ENCODE measurements around the gene PHKA1. TPM values are rescaled to one million over a fixed set of nuclear protein-coding genes. Genes with fewer than 3 reads are reported as not detected.
A peak's percentile ranks its signal among the peaks of the same experiment; 100 is the strongest.
"Not testable (repeated sequence)": the region's sequence is repeated elsewhere in the genome, so short reads cannot be mapped to it uniquely, and the experiment has no call there.

Gene PHKA1
- total and polyA plus RNA-seq, 2 donors = 3.4 to 5.3 TPM

- Histone ChIP-seq H3K27ac (ENCODE audit: low read depth) (no peak overlapping the region), H3K36me3 (ENCODE audit: insufficient read depth) (no peaks in the 10 kb centered on the region), H3K4me1 (ENCODE audit: insufficient read depth) (no peaks in the 10 kb centered on the region), H3K4me3 (ENCODE audit: low read depth, low read length) (no peak overlapping the region)
- 93% methylated on average over 4 of the region's 4 CpGs for WGBS
- no peak for DNase-seq (ENCODE audit: extremely low spot score)
Observed at GRCh38 chrX:72641611-72642010, 72.5 kb downstream of the PHKA1 start.

GRCh38 chrX:72635930-72636329 is 78.2 kb downstream of the PHKA1 start:
- DNase-seq (ENCODE audit: extremely low spot score) = no peak
- H3K27ac ChIP-seq (ENCODE audit: low read depth) = no peak overlapping the region
- H3K36me3 ChIP-seq (ENCODE audit: insufficient read depth) = no peaks in the 10 kb centered on the region
- H3K4me1 ChIP-seq (ENCODE audit: insufficient read depth) = no peaks in the 10 kb centered on the region
- no peak overlapping the region for H3K4me3 ChIP-seq (ENCODE audit: low read depth, low read length)
- 51% methylated on average over 1 of the region's 1 CpG for WGBS

- 17% methylated on average over 3 of the region's 3 CpGs for WGBS
- Histone ChIP-seq H3K36me3 (ENCODE audit: insufficient read depth) (no peaks in the 10 kb centered on the region), H3K4me3 (ENCODE audit: low read depth, low read length) (no peak overlapping the region), H3K27ac (ENCODE audit: low read depth) (no peak overlapping the region), H3K4me1 (ENCODE audit: insufficient read depth) (no peaks in the 10 kb centered on the region)
- no peak for DNase-seq (ENCODE audit: extremely low spot score)
Observed at GRCh38 chrX:72634331-72634730, 79.8 kb downstream of the PHKA1 start.

- H3K36me3 ChIP-seq (ENCODE audit: insufficient read depth) = no peaks in the 10 kb centered on the region
- H3K4me1 ChIP-seq (ENCODE audit: insufficient read depth) = no peaks in the 10 kb centered on the region
- H3K27ac ChIP-seq (ENCODE audit: low read depth) = no peak overlapping the region
- no peak overlapping the region for H3K4me3 ChIP-seq (ENCODE audit: low read depth, low read length)
- no peak for DNase-seq (ENCODE audit: extremely low spot score)
- WGBS = 100% methylated on average over 1 of the region's 1 CpG
Observed at GRCh38 chrX:72630185-72630584, 83.9 kb downstream of the PHKA1 start.

GRCh38 chrX:72624194-72624593 is 89.9 kb downstream of the PHKA1 start:
- Histone ChIP-seq H3K27ac (ENCODE audit: low read depth) (no peak overlapping the region), H3K36me3 (ENCODE audit: insufficient read depth) (no peaks in the 10 kb centered on the region), H3K4me3 (ENCODE audit: low read depth, low read length) (no peak overlapping the region), H3K4me1 (ENCODE audit: insufficient read depth) (no peaks in the 10 kb centered on the region)
- DNase-seq (ENCODE audit: extremely low spot score) = no peak

GRCh38 chrX:72621625-72622485 is 92.3 kb downstream of the PHKA1 start:
- Histone ChIP-seq H3K4me3 (ENCODE audit: low read depth, low read length) (no peak overlapping the region), H3K36me3 (ENCODE audit: insufficient read depth) (no peaks in the 10 kb centered on the region), H3K27ac (ENCODE audit: low read depth) (no peak overlapping the region)

GRCh38 chrX:72621163-72621562 is 92.9 kb downstream of the PHKA1 start:
- no peak for DNase-seq (ENCODE audit: extremely low spot score)
- Histone ChIP-seq H3K27ac (ENCODE audit: low read depth) (peak overlapping the region; percentile 45), H3K36me3 (ENCODE audit: insufficient read depth) (no peaks in the 10 kb centered on the region), H3K4me1 (ENCODE audit: insufficient read depth) (no peaks in the 10 kb centered on the region), H3K4me3 (ENCODE audit: low read depth, low read length) (no peak overlapping the region)
- WGBS = 58% methylated on average over 1 of the region's 1 CpG

More at GRCh38 chrX:72621625-72622485, 92.3 kb downstream of the PHKA1 start:
- no peak for DNase-seq (ENCODE audit: extremely low spot score)
- no peaks in the 10 kb centered on the region for H3K4me1 ChIP-seq (ENCODE audit: insufficient read depth)
- WGBS = 77% methylated on average over 4 of the region's 4 CpGs

- Histone ChIP-seq H3K4me1 (ENCODE audit: insufficient read depth) (no peaks in the 10 kb centered on the region), H3K36me3 (ENCODE audit: insufficient read depth) (no peaks in the 10 kb centered on the region), H3K27ac (ENCODE audit: low read depth) (peak overlapping the region; percentile 59), H3K4me3 (ENCODE audit: low read depth, low read length) (no peak overlapping the region)
- 75% methylated on average over 9 of the region's 9 CpGs for WGBS
- no peak for DNase-seq (ENCODE audit: extremely low spot score)
Observed at GRCh38 chrX:72620550-72621145, 93.5 kb downstream of the PHKA1 start.

GRCh38 chrX:72609313-72609712 is 104.8 kb downstream of the PHKA1 start:
- DNase-seq (ENCODE audit: extremely low spot score) = no peak
- H3K36me3 ChIP-seq (ENCODE audit: insufficient read depth) = no peaks in the 10 kb centered on the region
- no peaks in the 10 kb centered on the region for H3K4me1 ChIP-seq (ENCODE audit: insufficient read depth)
- H3K27ac ChIP-seq (ENCODE audit: low read depth) = no peak overlapping the region
- no peak overlapping the region for H3K4me3 ChIP-seq (ENCODE audit: low read depth, low read length)
- WGBS = 62% methylated on average over 2 of the region's 2 CpGs

GRCh38 chrX:72604705-72605104 is 109.4 kb downstream of the PHKA1 start:
- WGBS = 79% methylated on average over 3 of the region's 3 CpGs
- no peak for DNase-seq (ENCODE audit: extremely low spot score)
- H3K4me3 ChIP-seq (ENCODE audit: low read depth, low read length) = no peak overlapping the region
- no peaks in the 10 kb centered on the region for H3K36me3 ChIP-seq (ENCODE audit: insufficient read depth)
- no peaks in the 10 kb centered on the region for H3K4me1 ChIP-seq (ENCODE audit: insufficient read depth)
- H3K27ac ChIP-seq (ENCODE audit: low read depth) = no peak overlapping the region

- Histone ChIP-seq H3K27ac (ENCODE audit: low read depth) (no peak overlapping the region), H3K4me3 (ENCODE audit: low read depth, low read length) (no peak overlapping the region), H3K36me3 (ENCODE audit: insufficient read depth) (no peaks in the 10 kb centered on the region), H3K4me1 (ENCODE audit: insufficient read depth) (no peaks in the 10 kb centered on the region)
- WGBS = 86% methylated on average over 2 of the region's 2 CpGs
- DNase-seq (ENCODE audit: extremely low spot score) = no peak
Observed at GRCh38 chrX:72604112-72604511, 110.0 kb downstream of the PHKA1 start.

GRCh38 chrX:72591038-72591437 is 123.1 kb downstream of the PHKA1 start:
- DNase-seq (ENCODE audit: extremely low spot score); H3K36me3 ChIP-seq (ENCODE audit: insufficient read depth); H3K4me1 ChIP-seq (ENCODE audit: insufficient read depth); H3K27ac ChIP-seq (ENCODE audit: low read depth); H3K4me3 ChIP-seq (ENCODE audit: low read depth, low read length): not testable (repeated sequence)
- 91% methylated on average over 4 of the region's 4 CpGs for WGBS

GRCh38 chrX:72584163-72584562 is 129.9 kb downstream of the PHKA1 start:
- Histone ChIP-seq H3K4me1 (ENCODE audit: insufficient read depth) (no peaks in the 10 kb centered on the region), H3K27ac (ENCODE audit: low read depth) (no peak overlapping the region), H3K36me3 (ENCODE audit: insufficient read depth) (no peaks in the 10 kb centered on the region), H3K4me3 (ENCODE audit: low read depth, low read length) (no peak overlapping the region)
- WGBS = 94% methylated on average over 3 of the region's 3 CpGs
- no peak for DNase-seq (ENCODE audit: extremely low spot score)

GRCh38 chrX:72576141-72576894 is 137.8 kb downstream of the PHKA1 start:
- Histone ChIP-seq H3K4me3 (ENCODE audit: low read depth, low read length) (no peak overlapping the region), H3K27ac (ENCODE audit: low read depth) (no peak overlapping the region), H3K4me1 (ENCODE audit: insufficient read depth) (no peaks in the 10 kb centered on the region), H3K36me3 (ENCODE audit: insufficient read depth) (no peaks in the 10 kb centered on the region)
- no peak for DNase-seq (ENCODE audit: extremely low spot score)
- 74% methylated on average over 7 of the region's 7 CpGs for WGBS

Measured in urinary bladder (tissue), 4 donors.